Fibroblast of lung (primary cell): Measurements from ENCODE around the gene TYMS.
A peak's percentile ranks its signal among the peaks of the same experiment; 100 is the strongest.

ENCODE experiments used
- CTCF ChIP-seq, 2 donors: IDR thresholded peaks in 1 of 2; conservative IDR thresholded peaks in 1 of 2; 1 replicate in 1 of 2; 2 replicates in 1 of 2; pipeline ENCODE4 v1.5.1; 2011 to 2012; ENCODE audit warnings: low read length in 2 of 2, control low read depth in 1 of 2, inconsistent platforms in 1 of 2, low read depth in 1 of 2, mild to moderate bottlenecking in 1 of 2
- EZH2 ChIP-seq: IDR thresholded peaks from 2 replicates; pipeline ENCODE4 v1.5.1; 2012; ENCODE audit warnings: low read length, control low read depth, mild to moderate bottlenecking; ENCODE audit errors: missing control alignments

GRCh38 chr18:711657-712400, 54.4 kb downstream of the TYMS start:
- TF ChIP-seq CTCF (conservative IDR thresholded peaks at IDR 0.05 in 1 of 2, IDR thresholded peaks at IDR 0.05 in 1 of 2; ENCODE audit: low read depth in 1 of 2, low read length in 2 of 2) (peak in 1 of 2 donors; percentile 1), EZH2 (no peak)
